ENCODE data around the gene KHSRP.

GRCh38 chr19:6433663-6434062 is 9.1 kb upstream of the KHSRP start, which contains the start of gene SLC25A41:
- no peak for TF ChIP-seq CTCF (IDR thresholded peaks at IDR 0.05)
- no peak for TF ChIP-seq EZH2 (IDR thresholded peaks at IDR 0.05; ENCODE audit: borderline replicate concordance, insufficient read depth, low read depth, low read length, poor library complexity, severe bottlenecking)
